GM04504 (cell line): ENCODE results near the gene FOXL2NB.

Experiments
- DNase-seq: peaks from one replicate; pipeline ENCODE4 v3.0.0-alpha.2; 2012; ENCODE audit warnings: low read depth

FOXL2NB gene

GRCh38 chr3:138933068-138933668 is 13.8 kb upstream of the FOXL2NB start:
- DNase-seq: no peak

DNA sequence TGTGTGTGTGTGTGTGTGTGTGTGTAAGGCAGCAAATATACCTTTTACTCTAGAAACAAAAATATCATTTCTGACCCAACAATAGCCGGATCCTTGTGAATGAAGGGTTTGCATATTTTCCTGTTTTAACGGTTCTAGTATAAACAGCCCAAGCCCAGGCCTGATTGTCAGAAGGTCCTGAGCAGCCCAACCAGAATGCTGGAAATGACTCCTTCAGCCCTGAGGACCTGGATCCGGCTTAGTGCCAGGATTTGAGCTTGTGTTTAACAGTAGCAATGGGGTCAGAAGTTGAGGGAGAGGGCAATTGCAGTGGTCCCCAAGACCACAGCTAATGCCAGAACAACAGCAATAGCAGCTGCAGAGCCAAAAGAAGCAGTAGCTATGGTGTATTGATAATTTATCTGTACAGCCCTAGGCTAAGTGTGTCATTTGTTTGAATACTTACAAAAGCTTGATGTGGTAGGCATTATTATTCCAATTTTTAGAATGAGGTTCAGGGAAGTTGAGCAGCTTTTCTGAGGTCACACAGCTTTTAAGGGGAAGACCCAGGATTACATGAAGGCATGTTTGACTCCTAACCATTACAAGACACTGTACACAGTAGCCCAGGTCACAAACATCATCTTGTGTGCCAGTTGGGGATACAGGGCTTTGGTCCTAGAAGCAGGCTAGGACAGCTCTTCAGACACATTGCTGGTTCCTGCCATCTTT is 12.9 kb upstream of the FOXL2NB start:
- DNase-seq: no peak

DNA sequence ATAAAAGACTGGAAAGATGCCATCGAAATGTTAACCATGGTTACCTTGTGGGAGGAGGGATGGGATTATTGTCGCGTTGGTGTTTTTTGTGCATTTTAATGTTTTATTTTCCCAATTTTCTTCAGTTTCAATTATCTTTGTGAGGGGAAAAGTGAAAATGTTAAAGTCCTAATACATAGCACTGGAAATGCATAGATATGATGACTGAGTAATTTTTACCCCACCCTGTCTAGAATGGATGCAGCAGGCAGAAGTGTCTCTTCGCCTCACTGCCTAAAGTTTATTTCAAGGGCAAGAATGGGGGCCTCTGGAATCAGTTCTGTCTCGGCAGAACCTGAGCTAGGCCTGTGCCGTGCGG is 11.5 kb upstream of the FOXL2NB start:
- no peak for DNase-seq

- DNase-seq: peak; percentile 48
These were observed 10.9 kb upstream of the FOXL2NB start for GRCh38 chr3:138935863-138936740.

DNA sequence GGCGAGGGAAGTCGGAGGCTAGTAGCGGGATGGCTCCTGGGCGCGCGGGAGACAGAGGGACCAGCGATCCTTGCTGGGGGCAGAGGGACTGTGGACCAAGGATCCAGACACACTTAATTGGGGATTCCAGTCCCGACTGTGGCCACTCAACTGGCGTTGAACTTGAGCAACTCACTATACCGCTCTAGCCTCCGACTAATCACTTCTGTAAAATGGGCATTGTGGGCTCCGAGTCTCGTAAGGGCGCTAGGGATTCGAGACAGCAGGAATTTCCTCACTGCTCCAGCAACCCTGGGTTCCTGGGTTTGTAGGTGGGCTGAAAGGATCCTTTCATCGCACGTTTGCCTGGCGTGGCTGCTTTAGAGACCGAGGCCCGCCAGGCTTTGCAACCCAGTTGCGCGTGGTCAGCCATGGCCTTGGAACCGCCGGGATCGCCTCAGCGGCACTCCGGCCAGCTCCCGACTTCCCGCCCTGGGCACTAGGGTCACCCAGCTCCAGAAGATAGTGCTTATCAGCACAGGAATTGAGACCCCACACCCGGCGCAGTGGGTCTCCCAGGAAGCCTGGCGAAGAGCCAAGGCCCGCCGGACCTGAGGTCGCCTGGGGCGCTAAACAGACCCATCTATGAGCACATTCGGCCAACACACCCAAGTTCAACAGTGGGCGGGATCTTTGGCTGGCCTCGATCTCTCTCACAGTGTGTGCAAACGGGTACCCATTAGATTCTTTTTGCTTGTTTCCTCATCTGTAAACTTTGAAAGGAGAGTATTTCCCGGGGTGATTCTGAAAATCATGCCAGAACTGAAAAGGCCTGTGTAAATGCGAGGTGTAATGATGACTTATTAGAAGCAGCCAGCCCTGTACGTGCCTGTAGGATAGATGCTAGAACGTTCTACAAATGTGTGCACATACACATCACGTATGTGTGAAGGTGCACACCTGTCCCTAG is 10.0 kb upstream of the FOXL2NB start:
- DNase-seq: no peak

- no peak for DNase-seq
These were observed 9.3 kb upstream of the FOXL2NB start for GRCh38 chr3:138937690-138938055.

DNA sequence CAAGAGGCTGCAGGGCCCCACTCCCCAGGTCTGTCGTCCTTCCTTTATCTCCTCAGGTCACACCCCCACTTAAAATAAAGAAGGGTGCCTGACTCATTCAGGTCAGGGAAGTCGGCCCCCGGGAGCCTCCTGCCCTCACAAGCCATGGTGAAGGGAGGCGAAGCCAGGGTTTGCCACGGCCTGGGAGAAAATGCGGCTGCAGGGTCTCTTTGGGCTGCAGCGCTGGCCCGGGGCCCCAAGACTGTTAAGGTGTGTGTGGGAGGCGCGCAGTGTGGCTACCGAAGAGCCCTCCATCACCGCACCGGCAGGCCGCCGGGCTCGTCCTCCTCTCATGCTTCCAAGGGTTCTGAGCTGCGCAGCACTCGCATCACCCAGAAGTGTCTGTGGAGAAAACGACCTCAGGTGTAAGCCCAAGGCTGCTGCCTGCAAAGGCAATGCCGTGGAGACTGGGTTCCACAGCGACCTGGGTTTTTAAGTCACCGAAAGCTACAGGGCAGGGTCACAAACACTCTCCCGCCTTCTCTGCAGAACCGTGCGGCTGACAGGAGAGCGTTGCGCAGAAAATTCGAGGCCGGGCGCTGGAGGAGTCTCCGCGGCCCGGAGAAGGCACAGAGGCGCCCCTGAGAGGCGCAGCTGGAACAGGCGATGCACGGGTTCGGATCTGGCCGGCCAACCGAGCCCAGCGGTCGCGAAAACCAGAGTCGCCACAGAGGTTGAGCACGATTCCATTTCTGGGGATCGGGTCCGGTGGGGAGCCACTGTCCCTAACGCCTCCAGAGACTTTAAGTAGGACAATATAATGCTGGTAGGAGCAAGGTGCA is 8.8 kb upstream of the FOXL2NB start:
- no peak for DNase-seq

DNA sequence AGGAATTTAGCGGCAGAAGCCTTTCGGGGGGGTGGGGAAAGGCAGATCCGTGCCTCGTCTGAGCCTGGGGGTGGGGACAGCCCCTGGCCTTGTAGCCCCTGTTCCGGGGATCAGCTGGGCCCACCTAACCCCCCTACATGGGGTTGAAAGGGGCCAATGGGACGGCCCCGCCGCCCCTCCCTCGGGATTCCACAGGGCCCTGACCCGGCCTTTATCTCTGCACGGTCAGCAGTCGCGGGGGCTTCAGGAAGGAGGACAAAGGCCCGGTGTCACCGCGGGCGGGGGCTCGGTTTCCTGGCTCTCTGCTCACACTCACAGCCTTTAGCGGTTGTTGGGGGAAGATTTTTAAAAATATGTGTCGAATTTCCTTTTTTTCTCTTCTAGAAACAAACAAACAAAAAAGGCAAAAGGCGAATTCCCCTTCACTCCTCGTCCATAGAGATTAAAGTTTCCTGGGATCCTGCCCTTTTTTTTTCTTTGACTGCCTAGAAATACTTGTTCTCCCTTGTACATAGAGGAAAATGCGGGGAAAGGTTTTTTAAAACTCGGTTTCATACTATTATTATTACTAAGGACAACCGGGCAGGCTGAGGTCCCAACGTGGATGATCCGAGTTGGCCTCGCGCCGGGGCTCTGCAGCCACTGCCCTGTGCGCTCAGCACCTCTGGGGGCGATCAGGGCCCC is 8.0 kb upstream of the FOXL2NB start:
- no peak for DNase-seq

DNA sequence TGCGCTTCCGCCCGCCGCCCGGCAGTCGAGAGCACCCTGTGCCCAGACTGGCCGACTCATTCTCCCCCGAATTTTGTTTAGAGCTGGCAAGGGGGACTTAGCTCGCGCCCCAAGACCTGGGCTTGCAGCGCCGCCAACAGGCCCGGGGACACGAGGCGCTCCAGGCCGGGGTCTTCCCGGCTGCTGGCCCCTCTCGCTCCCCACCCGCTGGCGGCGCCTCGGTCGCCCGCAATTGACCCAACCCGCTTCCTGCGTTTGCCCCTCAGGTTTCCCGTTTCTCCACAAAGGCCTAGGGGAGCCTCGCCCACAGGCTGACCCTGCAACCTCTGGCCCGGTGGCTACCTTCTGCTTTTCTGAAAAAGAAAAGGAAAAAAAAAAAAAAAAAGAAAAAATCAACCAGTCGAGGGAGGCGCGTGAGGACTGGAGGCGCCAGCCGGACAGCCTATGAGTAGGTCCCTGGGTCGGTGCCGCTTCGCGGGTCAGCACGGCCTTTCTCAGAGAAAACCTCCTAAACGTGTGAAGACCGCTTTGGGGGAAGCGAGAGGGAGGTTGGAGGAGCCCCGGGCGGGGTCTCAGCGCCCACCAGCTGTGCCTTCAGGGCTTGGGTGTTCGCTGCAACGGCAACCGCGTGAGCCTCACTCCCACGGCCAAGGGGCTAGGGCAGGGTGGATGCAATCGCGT is 7.3 kb upstream of the FOXL2NB start:
- DNase-seq: no peak

GRCh38 chr3:138940446-138940845 is 6.6 kb upstream of the FOXL2NB start:
- no peak for DNase-seq

- no peak for DNase-seq
These were observed 5.6 kb upstream of the FOXL2NB start for GRCh38 chr3:138941259-138941885.

- DNase-seq: no peak
These were observed 4.7 kb upstream of the FOXL2NB start for GRCh38 chr3:138942271-138942670.

DNA sequence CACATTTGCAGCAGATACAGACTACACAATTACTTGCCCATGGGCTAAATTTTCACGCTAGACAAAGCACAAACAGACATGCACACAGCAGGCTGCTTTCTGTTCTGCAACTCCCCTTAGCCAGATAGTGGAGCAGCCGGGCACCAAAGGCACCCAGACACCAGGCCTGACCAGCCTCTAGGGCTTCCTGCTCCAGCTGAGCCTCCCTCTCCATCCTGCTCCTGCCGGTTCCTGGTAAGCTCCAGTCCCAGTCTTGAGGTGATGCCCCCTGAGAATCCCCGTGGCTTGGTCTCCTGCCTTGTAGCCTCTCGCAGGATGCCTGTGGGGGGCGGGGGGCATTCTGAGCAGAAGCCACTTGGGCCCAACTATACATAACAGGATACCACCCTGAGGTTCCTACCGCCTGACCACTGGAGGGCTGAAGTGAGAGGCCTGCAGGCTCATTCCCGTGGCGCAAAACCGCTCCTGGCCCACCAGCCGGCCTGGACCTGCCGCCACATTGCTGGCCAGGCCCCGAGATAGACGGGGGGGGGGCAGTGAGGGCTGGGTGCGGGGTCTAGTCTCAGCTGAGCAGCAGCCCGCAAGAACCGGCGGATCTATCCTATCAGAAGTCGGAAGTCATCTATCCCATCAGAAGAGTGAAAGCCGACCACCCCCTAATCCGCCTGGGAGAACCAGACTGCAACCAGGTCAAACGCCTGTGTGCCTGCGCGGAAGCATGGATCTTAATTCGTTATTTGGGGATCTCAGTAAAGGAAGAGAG is 4.0 kb upstream of the FOXL2NB start:
- no peak for DNase-seq

DNA sequence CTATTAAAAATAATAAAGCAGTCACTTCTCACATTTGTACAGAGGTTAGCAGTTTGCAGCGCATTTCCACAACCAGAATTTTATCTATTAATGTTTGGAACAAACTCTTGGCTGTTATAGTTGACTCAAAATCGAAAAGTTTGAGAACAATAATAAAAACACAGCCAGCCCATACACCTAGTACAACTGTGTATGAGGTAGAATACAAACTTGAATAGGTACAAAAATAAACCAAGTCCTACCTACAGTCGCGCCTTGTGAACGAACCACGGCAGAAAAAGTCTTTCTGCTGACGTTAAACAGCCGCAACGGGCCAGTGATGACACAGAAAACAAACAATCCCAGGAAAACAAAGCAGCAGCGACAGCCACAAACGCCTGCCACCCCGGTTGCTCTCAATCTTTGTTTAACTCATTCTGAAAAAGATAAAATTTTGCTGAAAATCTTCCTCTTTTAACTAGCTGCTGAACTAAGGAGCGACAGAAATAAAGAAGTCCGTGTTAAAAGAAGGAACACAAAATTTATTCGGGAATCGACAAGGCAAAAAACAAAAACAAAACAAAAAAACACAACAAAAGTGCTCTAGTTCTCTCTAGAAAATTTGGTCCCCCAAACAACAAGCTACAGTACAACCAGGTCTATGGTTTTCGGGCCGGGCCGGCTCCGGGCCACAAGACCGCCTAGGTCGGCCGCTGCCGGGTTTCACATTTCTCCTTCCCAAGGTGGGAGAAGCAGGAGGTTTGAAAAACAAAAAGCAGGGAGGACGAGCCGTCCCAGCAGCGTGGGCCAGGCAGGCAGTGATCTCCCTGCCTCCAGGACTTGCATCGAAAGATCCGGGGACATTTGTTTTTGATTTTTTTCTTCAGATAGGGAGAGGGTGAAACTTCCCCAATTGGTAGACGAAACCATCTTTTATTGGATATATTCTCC is 3.0 kb upstream of the FOXL2NB start:
- no peak for DNase-seq

- DNase-seq: no peak
These were observed 2.4 kb upstream of the FOXL2NB start for GRCh38 chr3:138944654-138944928.

DNA sequence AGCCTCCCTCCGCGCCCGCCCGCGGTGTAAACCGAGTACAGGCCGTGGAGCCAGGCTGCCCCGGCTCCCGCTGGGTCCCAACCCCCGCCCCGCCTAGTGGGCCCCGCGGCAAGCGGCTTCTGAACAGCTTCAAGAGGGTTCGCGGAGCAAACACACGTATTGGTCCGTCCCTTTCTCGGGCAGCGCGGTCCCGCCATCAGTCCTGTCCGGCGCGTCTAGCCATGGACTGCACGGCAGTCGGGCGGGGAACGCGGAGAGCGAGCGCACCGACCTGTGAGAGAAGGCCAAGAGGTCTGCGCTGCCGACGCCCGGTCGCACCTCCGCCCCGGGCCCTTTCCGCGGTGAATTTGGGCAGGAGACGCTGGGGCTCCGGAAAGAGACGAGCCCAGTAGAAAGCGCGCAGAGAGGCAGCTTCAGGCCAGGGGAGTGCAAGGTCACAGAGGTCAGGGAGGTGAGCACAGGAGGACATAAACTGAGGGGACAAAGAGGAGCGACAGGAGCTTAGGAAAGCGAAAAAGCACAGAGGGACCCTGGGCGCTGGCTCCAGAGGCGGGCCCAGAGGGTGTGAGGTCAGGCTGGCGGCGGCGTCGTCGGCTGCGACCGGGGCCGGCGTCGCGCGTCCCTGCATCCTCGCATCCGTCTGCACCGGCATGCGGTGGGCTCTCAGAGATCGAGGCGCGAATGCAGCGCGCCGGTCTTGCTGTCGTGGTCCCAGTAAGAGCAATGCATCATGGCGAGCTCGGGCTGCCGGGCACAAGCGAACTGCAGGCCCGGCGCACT is 1.9 kb upstream of the FOXL2NB start:
- no peak for DNase-seq
